ENCODE results near the gene ZG16. TPM values are rescaled to one million over a fixed set of nuclear protein-coding genes. Genes with fewer than 3 reads are reported as not detected.

ZG16 gene
- total and polyA plus RNA-seq, 4 donors: 0.19 to 2.8 (median 1.7) TPM

DNA sequence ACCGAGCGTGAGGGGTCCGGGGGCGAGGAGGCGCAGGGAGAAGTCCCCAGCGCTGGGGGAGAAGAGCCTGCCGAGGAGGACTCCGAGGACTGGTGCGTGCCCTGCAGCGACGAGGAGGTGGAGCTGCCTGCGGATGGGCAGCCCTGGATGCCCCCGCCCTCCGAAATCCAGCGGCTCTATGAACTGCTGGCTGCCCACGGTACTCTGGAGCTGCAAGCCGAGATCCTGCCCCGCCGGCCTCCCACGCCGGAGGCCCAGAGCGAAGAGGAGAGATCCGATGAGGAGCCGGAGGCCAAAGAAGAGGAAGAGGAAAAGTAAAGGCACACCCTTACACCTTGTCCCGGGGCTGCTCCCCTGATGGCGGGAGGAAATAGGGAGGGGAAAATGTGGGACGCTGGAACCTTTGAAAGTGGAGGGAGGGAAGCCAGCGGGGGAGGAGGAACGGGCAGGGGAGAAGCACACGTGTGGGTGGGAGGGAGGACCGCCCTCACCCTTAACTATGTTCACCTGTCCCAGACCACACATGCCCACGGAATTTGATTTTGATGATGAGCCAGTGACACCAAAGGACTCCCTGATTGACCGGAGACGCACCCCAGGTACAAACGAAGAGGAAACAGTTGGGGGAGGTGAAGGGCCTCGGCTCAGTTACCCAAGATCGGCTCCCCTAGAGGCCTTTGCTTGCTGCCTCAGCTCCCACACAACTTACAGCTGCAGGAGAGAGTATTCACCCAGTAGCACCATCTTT, 38.8 kb downstream of the ZG16 start:
- TF ChIP-seq, protein P1, sequence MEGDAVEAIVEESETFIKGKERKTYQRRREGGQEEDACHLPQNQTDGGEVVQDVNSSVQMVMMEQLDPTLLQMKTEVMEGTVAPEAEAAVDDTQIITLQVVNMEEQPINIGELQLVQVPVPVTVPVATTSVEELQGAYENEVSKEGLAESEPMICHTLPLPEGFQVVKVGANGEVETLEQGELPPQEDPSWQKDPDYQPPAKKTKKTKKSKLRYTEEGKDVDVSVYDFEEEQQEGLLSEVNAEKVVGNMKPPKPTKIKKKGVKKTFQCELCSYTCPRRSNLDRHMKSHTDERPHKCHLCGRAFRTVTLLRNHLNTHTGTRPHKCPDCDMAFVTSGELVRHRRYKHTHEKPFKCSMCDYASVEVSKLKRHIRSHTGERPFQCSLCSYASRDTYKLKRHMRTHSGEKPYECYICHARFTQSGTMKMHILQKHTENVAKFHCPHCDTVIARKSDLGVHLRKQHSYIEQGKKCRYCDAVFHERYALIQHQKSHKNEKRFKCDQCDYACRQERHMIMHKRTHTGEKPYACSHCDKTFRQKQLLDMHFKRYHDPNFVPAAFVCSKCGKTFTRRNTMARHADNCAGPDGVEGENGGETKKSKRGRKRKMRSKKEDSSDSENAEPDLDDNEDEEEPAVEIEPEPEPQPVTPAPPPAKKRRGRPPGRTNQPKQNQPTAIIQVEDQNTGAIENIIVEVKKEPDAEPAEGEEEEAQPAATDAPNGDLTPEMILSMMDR (IDR thresholded peaks at IDR 0.05; ENCODE audit: low read depth, low read length, missing input control): peak; percentile 6
- no peak for TF ChIP-seq NR2F2 (IDR thresholded peaks at IDR 0.05)
- 3% methylated on average over 37 of the region's 37 CpGs for WGBS
- peaks cover 0 to 9% (median 0%) of the 10 kb centered on the region in 4 donors for H3K36me3 ChIP-seq (ENCODE audit: control insufficient read depth in 4 of 4, insufficient read depth in 3 of 4, low read depth in 1 of 4, low read length in 3 of 4)
- peak; percentile 58 for DNase-seq (ENCODE audit: low spot score)
- peak overlapping the region; percentile 79 to 90 (median 89) for H3K4me3 ChIP-seq (ENCODE audit: low read depth in 1 of 3, low read length in 3 of 3)
- peak overlapping the region; percentile 5 to 83 for H3K9ac ChIP-seq (ENCODE audit: low read depth in 1 of 2, low read length in 2 of 2)
- H3K4me1 ChIP-seq (ENCODE audit: control insufficient read depth in 4 of 4, insufficient read depth in 4 of 4, low read length in 3 of 4): peaks cover 17 to 55% (median 39%) of the 10 kb centered on the region in 4 donors
- H3K27ac ChIP-seq (ENCODE audit: low read depth in 1 of 2, low read length in 2 of 2): peak overlapping the region; percentile 84 to 93
- H3K27me3 ChIP-seq (ENCODE audit: control insufficient read depth in 4 of 4, insufficient read depth in 4 of 4, low read length in 3 of 4): no peaks in the 10 kb centered on the region
- H3K9me3 ChIP-seq (ENCODE audit: control insufficient read depth in 4 of 4, low read length in 3 of 4): no peaks in the 10 kb centered on the region

DNA sequence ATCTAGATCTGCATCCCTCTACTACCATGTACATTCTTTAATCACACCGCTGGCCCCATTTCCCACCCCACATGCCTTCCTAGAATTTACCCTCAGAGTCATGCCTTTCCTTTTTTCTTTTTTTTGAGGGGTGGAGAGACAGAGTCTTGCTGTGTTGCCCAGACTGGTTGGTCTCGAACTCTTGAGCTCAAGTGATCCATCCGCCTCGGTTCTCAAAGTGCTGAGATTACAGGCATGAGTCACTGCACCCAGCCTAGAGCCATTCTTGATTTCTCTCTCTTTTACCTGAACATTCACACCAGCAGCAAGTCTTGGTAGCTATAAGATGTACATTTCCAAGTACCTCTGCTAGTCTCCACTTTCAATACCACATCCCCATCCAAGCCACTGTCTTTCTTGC, 40.0 kb downstream of the ZG16 start:
- H3K4me1 ChIP-seq (ENCODE audit: control insufficient read depth in 4 of 4, insufficient read depth in 4 of 4, low read length in 3 of 4): peaks cover 14 to 55% (median 40%) of the 10 kb centered on the region in 4 donors
- H3K9me3 ChIP-seq (ENCODE audit: control insufficient read depth in 4 of 4, low read length in 3 of 4): no peaks in the 10 kb centered on the region
- H3K27me3 ChIP-seq (ENCODE audit: control insufficient read depth in 4 of 4, insufficient read depth in 4 of 4, low read length in 3 of 4): no peaks in the 10 kb centered on the region
- no peak for DNase-seq (ENCODE audit: low spot score)
- H3K4me3 ChIP-seq (ENCODE audit: low read depth in 1 of 3, low read length in 3 of 3): no peak overlapping the region
- H3K36me3 ChIP-seq (ENCODE audit: control insufficient read depth in 4 of 4, insufficient read depth in 3 of 4, low read depth in 1 of 4, low read length in 3 of 4): peaks cover 0 to 9% (median 0%) of the 10 kb centered on the region in 4 donors
- H3K9ac ChIP-seq (ENCODE audit: low read depth in 1 of 2, low read length in 2 of 2): no peak overlapping the region
- 94% methylated on average over 4 of the region's 4 CpGs for WGBS
- no peak overlapping the region for H3K27ac ChIP-seq (ENCODE audit: low read depth in 1 of 2, low read length in 2 of 2)
- TF ChIP-seq, protein P2, sequence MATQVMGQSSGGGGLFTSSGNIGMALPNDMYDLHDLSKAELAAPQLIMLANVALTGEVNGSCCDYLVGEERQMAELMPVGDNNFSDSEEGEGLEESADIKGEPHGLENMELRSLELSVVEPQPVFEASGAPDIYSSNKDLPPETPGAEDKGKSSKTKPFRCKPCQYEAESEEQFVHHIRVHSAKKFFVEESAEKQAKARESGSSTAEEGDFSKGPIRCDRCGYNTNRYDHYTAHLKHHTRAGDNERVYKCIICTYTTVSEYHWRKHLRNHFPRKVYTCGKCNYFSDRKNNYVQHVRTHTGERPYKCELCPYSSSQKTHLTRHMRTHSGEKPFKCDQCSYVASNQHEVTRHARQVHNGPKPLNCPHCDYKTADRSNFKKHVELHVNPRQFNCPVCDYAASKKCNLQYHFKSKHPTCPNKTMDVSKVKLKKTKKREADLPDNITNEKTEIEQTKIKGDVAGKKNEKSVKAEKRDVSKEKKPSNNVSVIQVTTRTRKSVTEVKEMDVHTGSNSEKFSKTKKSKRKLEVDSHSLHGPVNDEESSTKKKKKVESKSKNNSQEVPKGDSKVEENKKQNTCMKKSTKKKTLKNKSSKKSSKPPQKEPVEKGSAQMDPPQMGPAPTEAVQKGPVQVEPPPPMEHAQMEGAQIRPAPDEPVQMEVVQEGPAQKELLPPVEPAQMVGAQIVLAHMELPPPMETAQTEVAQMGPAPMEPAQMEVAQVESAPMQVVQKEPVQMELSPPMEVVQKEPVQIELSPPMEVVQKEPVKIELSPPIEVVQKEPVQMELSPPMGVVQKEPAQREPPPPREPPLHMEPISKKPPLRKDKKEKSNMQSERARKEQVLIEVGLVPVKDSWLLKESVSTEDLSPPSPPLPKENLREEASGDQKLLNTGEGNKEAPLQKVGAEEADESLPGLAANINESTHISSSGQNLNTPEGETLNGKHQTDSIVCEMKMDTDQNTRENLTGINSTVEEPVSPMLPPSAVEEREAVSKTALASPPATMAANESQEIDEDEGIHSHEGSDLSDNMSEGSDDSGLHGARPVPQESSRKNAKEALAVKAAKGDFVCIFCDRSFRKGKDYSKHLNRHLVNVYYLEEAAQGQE (IDR thresholded peaks at IDR 0.05): no peak
- TF ChIP-seq, protein P3, sequence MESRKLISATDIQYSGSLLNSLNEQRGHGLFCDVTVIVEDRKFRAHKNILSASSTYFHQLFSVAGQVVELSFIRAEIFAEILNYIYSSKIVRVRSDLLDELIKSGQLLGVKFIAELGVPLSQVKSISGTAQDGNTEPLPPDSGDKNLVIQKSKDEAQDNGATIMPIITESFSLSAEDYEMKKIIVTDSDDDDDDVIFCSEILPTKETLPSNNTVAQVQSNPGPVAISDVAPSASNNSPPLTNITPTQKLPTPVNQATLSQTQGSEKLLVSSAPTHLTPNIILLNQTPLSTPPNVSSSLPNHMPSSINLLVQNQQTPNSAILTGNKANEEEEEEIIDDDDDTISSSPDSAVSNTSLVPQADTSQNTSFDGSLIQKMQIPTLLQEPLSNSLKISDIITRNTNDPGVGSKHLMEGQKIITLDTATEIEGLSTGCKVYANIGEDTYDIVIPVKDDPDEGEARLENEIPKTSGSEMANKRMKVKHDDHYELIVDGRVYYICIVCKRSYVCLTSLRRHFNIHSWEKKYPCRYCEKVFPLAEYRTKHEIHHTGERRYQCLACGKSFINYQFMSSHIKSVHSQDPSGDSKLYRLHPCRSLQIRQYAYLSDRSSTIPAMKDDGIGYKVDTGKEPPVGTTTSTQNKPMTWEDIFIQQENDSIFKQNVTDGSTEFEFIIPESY (IDR thresholded peaks at IDR 0.05): no peak
- TF ChIP-seq RXRA (IDR thresholded peaks at IDR 0.05): no peak
- TF ChIP-seq, protein P1 (IDR thresholded peaks at IDR 0.05; ENCODE audit: low read depth, low read length, missing input control): no peak
- no peak for TF ChIP-seq FOXA2 (IDR thresholded peaks at IDR 0.05)
- TF ChIP-seq GABPA (IDR thresholded peaks at IDR 0.05 in 1 of 2, conservative IDR thresholded peaks at IDR 0.05 in 1 of 2): no peak
- no peak for TF ChIP-seq JUND (IDR thresholded peaks at IDR 0.05)
- no peak for TF ChIP-seq HNF4A (conservative IDR thresholded peaks at IDR 0.05)
- TF ChIP-seq FOXA1 (IDR thresholded peaks at IDR 0.05): no peak
- no peak for TF ChIP-seq TAF1 (conservative IDR thresholded peaks at IDR 0.05)
- TF ChIP-seq HNF4G (IDR thresholded peaks at IDR 0.05): no peak
- TF ChIP-seq, protein P4, sequence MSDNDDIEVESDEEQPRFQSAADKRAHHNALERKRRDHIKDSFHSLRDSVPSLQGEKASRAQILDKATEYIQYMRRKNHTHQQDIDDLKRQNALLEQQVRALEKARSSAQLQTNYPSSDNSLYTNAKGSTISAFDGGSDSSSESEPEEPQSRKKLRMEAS (IDR thresholded peaks at IDR 0.05): no peak
- no peak for TF ChIP-seq YY1 (IDR thresholded peaks at IDR 0.05)

All from liver (tissue), 9 donors.